ENCODE data around the gene SORL1-AS1.

Gene SORL1-AS1

DNA sequence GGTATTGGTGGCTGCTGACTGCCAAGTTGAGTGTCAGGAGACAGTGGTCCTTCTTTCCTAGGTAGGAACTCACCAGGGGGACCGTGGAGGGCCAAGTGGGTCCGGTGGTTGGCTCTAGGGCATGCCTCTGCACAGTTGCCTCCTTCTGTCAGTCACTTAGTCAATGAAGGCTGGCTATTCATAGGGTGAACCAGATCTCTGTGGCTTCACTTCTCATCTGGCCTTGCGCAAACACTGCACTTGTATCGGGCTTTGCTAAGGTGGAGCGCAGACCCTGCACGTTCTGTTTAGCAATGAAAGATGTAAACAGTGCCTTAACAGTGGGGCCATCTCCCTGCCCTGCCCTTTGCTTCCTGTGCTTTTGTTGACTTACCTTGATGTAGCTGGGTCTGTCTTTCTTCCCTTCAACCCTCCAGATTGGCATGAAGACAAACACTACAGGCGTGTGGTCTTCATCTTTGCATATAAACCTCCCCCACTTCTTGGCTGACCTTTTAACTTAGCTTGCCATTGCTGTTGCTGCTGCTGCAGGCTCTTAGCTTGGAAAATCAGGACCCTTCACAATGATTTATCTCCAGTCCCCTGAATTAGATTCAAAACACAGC lies 6.7 kb upstream of the SORL1-AS1 start:
- Histone ChIP-seq H2BK5ac (ENCODE audit: low read depth, low read length, poor library complexity, severe bottlenecking) (no peak overlapping the region), H3K4me2 (ENCODE audit: low read depth, low read length) (no peak overlapping the region), H3K4me3 (ENCODE audit: insufficient read depth, low read depth, low read length) (no peak overlapping the region), H3K18ac (ENCODE audit: low read depth, low read length) (no peak overlapping the region), H3K36me3 (ENCODE audit: control insufficient read depth, insufficient read depth, low read length) (no peaks in the 10 kb centered on the region), H2BK20ac (ENCODE audit: low read depth, low read length) (no peak overlapping the region), H3K4ac (ENCODE audit: low read depth, low read length) (no peak overlapping the region), H3K27ac (ENCODE audit: insufficient read depth, low read length) (no peak overlapping the region), H4K91ac (ENCODE audit: insufficient read depth, low read depth, low read length) (no peak overlapping the region), H4K20me1 (ENCODE audit: insufficient read depth, low read length) (peaks cover 3% of the 10 kb centered on the region; the same call in 1 of the 2 replicates), H3K79me1 (ENCODE audit: low read depth in 1 of 2, low read length in 2 of 2) (no peaks in the 10 kb centered on the region; a peak in 1 of 4 replicates), H3K27me3 (ENCODE audit: control insufficient read depth, insufficient read depth, low read length) (peaks cover 17% of the 10 kb centered on the region), H3K4me1 (ENCODE audit: control insufficient read depth, insufficient read depth, low read length) (peaks cover 3% of the 10 kb centered on the region; the same call in 1 of the 2 replicates), H3K56ac (ENCODE audit: extremely low read depth, insufficient read depth, low read length) (no peak overlapping the region), H2BK120ac (ENCODE audit: low read depth, low read length) (no peak overlapping the region), H3K9me3 (ENCODE audit: control insufficient read depth, insufficient read depth, low read length) (no peaks in the 10 kb centered on the region), H2AFZ (replicated peaks; ENCODE audit: low read length, poor library complexity) (no peak overlapping the region), H3K9ac (ENCODE audit: low read depth, low read length) (no peak overlapping the region), H4K5ac (ENCODE audit: low read depth, low read length) (no peak overlapping the region), H3K23ac (ENCODE audit: low read depth, low read length) (no peak overlapping the region), H2BK15ac (ENCODE audit: low read depth, low read length) (no peak overlapping the region), H2AK9ac (replicated peaks; ENCODE audit: low read depth, low read length, poor library complexity) (no peak overlapping the region), H3K9me1 (ENCODE audit: insufficient read depth, low read length) (peaks cover 5% of the 10 kb centered on the region; the same call in 1 of the 2 replicates), H3K14ac (replicated peaks; ENCODE audit: low read depth, low read length) (no peak overlapping the region), H2AK5ac (ENCODE audit: low read depth, low read length) (no peak overlapping the region), H4K8ac (ENCODE audit: low read depth in 2 of 2, low read length in 2 of 2) (no peak overlapping the region)
- ChIA-PET CTCF (no interaction called here), POLR2A (ENCODE audit: unreplicated experiment) (no interaction called here)
- 80% methylated on average over 3 of the region's 7 CpGs; no CpG with 5 or more reads in 1 of the 2 experiments for WGBS, 2 experiments (ENCODE audit: extremely low coverage in 2 of 2, insufficient read length in 1 of 2)
- ATAC-seq (ENCODE audit: low read depth), result no peak
- TF ChIP-seq FOS (IDR thresholded peaks at IDR 0.05; ENCODE audit: low read depth, low read length), result no peak
- no peak for TF ChIP-seq CEBPB (IDR thresholded peaks at IDR 0.05; ENCODE audit: low read depth, low read length)
- TF ChIP-seq, protein P1, sequence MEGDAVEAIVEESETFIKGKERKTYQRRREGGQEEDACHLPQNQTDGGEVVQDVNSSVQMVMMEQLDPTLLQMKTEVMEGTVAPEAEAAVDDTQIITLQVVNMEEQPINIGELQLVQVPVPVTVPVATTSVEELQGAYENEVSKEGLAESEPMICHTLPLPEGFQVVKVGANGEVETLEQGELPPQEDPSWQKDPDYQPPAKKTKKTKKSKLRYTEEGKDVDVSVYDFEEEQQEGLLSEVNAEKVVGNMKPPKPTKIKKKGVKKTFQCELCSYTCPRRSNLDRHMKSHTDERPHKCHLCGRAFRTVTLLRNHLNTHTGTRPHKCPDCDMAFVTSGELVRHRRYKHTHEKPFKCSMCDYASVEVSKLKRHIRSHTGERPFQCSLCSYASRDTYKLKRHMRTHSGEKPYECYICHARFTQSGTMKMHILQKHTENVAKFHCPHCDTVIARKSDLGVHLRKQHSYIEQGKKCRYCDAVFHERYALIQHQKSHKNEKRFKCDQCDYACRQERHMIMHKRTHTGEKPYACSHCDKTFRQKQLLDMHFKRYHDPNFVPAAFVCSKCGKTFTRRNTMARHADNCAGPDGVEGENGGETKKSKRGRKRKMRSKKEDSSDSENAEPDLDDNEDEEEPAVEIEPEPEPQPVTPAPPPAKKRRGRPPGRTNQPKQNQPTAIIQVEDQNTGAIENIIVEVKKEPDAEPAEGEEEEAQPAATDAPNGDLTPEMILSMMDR (conservative IDR thresholded peaks at IDR 0.05; ENCODE audit: low read depth, low read length), result no peak
- no peak for TF ChIP-seq MAFK (IDR thresholded peaks at IDR 0.05; ENCODE audit: low read depth, low read length)
- no peak for TF ChIP-seq RFX5 (IDR thresholded peaks at IDR 0.05; ENCODE audit: low read depth, low read length)
- TF ChIP-seq NFE2L2 (IDR thresholded peaks at IDR 0.05; ENCODE audit: low read depth, low read length), result no peak
- TF ChIP-seq BHLHE40 (IDR thresholded peaks at IDR 0.05; ENCODE audit: low read depth, low read length), result no peak
- no peak for TF ChIP-seq MAZ (IDR thresholded peaks at IDR 0.05; ENCODE audit: borderline replicate concordance, low read depth, low read length)
- TF ChIP-seq, protein P2, sequence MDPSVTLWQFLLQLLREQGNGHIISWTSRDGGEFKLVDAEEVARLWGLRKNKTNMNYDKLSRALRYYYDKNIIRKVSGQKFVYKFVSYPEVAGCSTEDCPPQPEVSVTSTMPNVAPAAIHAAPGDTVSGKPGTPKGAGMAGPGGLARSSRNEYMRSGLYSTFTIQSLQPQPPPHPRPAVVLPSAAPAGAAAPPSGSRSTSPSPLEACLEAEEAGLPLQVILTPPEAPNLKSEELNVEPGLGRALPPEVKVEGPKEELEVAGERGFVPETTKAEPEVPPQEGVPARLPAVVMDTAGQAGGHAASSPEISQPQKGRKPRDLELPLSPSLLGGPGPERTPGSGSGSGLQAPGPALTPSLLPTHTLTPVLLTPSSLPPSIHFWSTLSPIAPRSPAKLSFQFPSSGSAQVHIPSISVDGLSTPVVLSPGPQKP (IDR thresholded peaks at IDR 0.05; ENCODE audit: borderline replicate concordance, low read depth, low read length), result no peak
- no peak for TF ChIP-seq CHD1 (IDR thresholded peaks at IDR 0.05; ENCODE audit: low read depth, low read length)
- no peak for TF ChIP-seq MXI1 (IDR thresholded peaks at IDR 0.05; ENCODE audit: borderline replicate concordance, low read depth, low read length)
- TF ChIP-seq RAD21 (IDR thresholded peaks at IDR 0.05; ENCODE audit: low read length), result no peak
- TF ChIP-seq SMC3 (IDR thresholded peaks at IDR 0.05; ENCODE audit: low read depth, low read length), result no peak
- TF ChIP-seq POLR2A (IDR thresholded peaks at IDR 0.05; ENCODE audit: low read depth, low read length), result no peak
- dilution Hi-C loops (cut with HindIII; ENCODE audit: low sequenced_read_pairs, unreplicated experiment) (no loop called here), in situ Hi-C loops (cut with MboI; ENCODE audit: low sequenced_read_pairs) (loop anchor here (25.0 kb wide), 1 partner anchor 653 kb away; the partner anchor contains the start of gene BLID), intact Hi-C loops (cut with micrococcal nuclease) (loop anchor here (10.0 kb wide), 1 partner anchor 745 kb away; no protein-coding TSS in a partner anchor)
- no peak for DNase-seq
- no TSS peak for BruUV-seq (replicated peaks)

Data from IMR-90 (cell line).